Panc1 (cell line): ENCODE measurements around the gene NXPH4. TPM values are rescaled to one million over a fixed set of nuclear protein-coding genes. Genes with fewer than 3 reads are reported as not detected.

Experiments used
- ATAC-seq: fragments of 200-7000 bp; cut with Tn5 transposase; 2 replicates; pipeline ENCODE4 v1.9.1; 2020; ENCODE audit warnings: mild to moderate bottlenecking, moderate library complexity
- BruUV-seq: library from RNA; stranded (reverse); fragments of 400-500 nt; replicated peaks from 2 replicates; lab custom pipeline; 2021; lab: Mats Ljungman, UMichigan
- CTCF ChIA-PET: fragments of 300-600 bp; sonication (Branson Sonifier 250); formaldehyde crosslinking; loops from one replicate; lab custom pipeline; 2022; ENCODE audit warnings: antibody characterized with exemption; lab: Charles Lee
- POLR2A ChIA-PET: fragments of 300-600 bp; sonication (Branson Sonifier 250); formaldehyde crosslinking; loops from one replicate; lab custom pipeline; 2022; ENCODE audit warnings: antibody characterized with exemption; lab: Charles Lee
- DNase-seq: peaks from one replicate; pipeline ENCODE4 v3.0.0-alpha.2; 2010; ENCODE audit warnings: low read depth, low spot score
- H3K27ac ChIP-seq: 2 replicates; pipeline ENCODE4 v1.5.1; 2011; ENCODE audit warnings: mild to moderate bottlenecking, low read length, inconsistent platforms
- H3K27me3 ChIP-seq: fragments of 200-500 bp; sonication (Bioruptor generic); 2 replicates; pipeline ENCODE4 v1.6.0; 2014; ENCODE audit warnings: low read length, inconsistent platforms; ENCODE audit not compliant: control insufficient read depth, insufficient read depth
- H3K36me3 ChIP-seq: fragments of 200-500 bp; sonication (Bioruptor generic); 2 replicates; pipeline ENCODE4 v1.5.1; 2014; ENCODE audit warnings: inconsistent platforms, mild to moderate bottlenecking, low read length, moderate library complexity; ENCODE audit not compliant: control insufficient read depth, insufficient read depth
- H3K4me1 ChIP-seq: 2 replicates; pipeline ENCODE4 v1.5.1; 2011; ENCODE audit warnings: inconsistent platforms, mild to moderate bottlenecking, low read length, moderate library complexity; ENCODE audit not compliant: control insufficient read depth, insufficient read depth
- H3K4me3 ChIP-seq, 2 experiments: 2 replicates each; pipeline ENCODE4 v1.5.1; 2011 to 2012; ENCODE audit warnings: low read depth in 2 of 2, low read length in 2 of 2, mild to moderate bottlenecking in 2 of 2, inconsistent platforms in 1 of 2, moderate library complexity in 1 of 2
- H3K9me3 ChIP-seq: fragments of 200-500 bp; sonication (Bioruptor generic); 2 replicates; pipeline ENCODE4 v1.5.1; 2014; ENCODE audit warnings: low read depth, mild to moderate bottlenecking, inconsistent platforms, low read length, moderate library complexity; ENCODE audit not compliant: control insufficient read depth, insufficient read depth
- CTCF ChIP-seq: fragments of 450-650 bp; IDR thresholded peaks from 2 replicates; pipeline ENCODE4 v1.5.1; 2017; ENCODE audit warnings: mild to moderate bottlenecking
- POLR2AphosphoS5 ChIP-seq: IDR thresholded peaks from 2 replicates; pipeline ENCODE4 v1.6.1; 2012; ENCODE audit warnings: mild to moderate bottlenecking, low read depth, low read length, moderate library complexity
- REST ChIP-seq, 2 experiments: IDR thresholded peaks; 2 replicates each; pipeline ENCODE4 v1.6.1; 2011 to 2012; ENCODE audit warnings: low read depth in 2 of 2, control low read depth in 1 of 2, low read length in 1 of 2, mild to moderate bottlenecking in 1 of 2, moderate library complexity in 1 of 2; ENCODE audit not compliant: insufficient read depth in 1 of 2
- SIN3A ChIP-seq: IDR thresholded peaks from 2 replicates; pipeline ENCODE4 v1.6.1; 2012; ENCODE audit warnings: low read depth, mild to moderate bottlenecking, low read length, moderate library complexity, borderline replicate concordance; ENCODE audit not compliant: insufficient read depth
- TCF7L2 ChIP-seq: IDR thresholded peaks from 2 replicates; pipeline ENCODE4 v1.6.1; 2011; ENCODE audit warnings: mild to moderate bottlenecking, low read depth, low read length, inconsistent platforms
- in situ Hi-C: cut with HindIII; loops from 2 replicates; pipeline ENCODE4 v1.10.0; 2016; ENCODE audit warnings: low sequenced_read_pairs, low pct_unique_long_range_greater_than_20kb
- intact Hi-C: fragments of 100-400 bp; cut with micrococcal nuclease; formaldehyde crosslinking; loops from one replicate; pipeline ENCODE4 v1.10.0; 2022; ENCODE audit not compliant: unreplicated experiment
- total RNA-seq: library from RNA; stranded (reverse); gene quantifications from one replicate; pipeline ENCODE4 v1.2.1, GENCODE V29; 2021; ENCODE audit not compliant: unreplicated experiment

Gene NXPH4
- total RNA-seq, 1 experiment from 2014 or later, result 2.1 TPM

- intact Hi-C loops (no loop called here), in situ Hi-C loops (no loop called here)
- ChIA-PET CTCF (no interaction called here), POLR2A (no interaction called here)
- no peaks in the 10 kb centered on the region for H3K4me1 ChIP-seq
- TF ChIP-seq REST (IDR thresholded peaks at IDR 0.05; ENCODE audit: insufficient read depth in 1 of 2, low read depth in 2 of 2, low read length in 1 of 2) (no peak), POLR2AphosphoS5 (no peak), CTCF (no peak), TCF7L2 (no peak), SIN3A (no peak)
- no peak overlapping the region for H3K4me3 ChIP-seq
- DNase-seq (no peak), ATAC-seq (no peak)
- no peak overlapping the region for H3K27ac ChIP-seq
- no peaks in the 10 kb centered on the region for H3K9me3 ChIP-seq
- BruUV-seq, result no TSS peak
- H3K27me3 ChIP-seq, result no peaks in the 10 kb centered on the region
- no peaks in the 10 kb centered on the region for H3K36me3 ChIP-seq
Measured at GRCh38 chr12:57203201-57203600, 13.4 kb upstream of the NXPH4 start.

GRCh38 chr12:57203791-57204190, 12.8 kb upstream of the NXPH4 start:
- Histone ChIP-seq H3K27ac (no peak overlapping the region), H3K36me3 (no peaks in the 10 kb centered on the region), H3K4me3 (no peak overlapping the region), H3K9me3 (no peaks in the 10 kb centered on the region), H3K4me1 (no peaks in the 10 kb centered on the region), H3K27me3 (no peaks in the 10 kb centered on the region)
- no TSS peak for BruUV-seq
- in situ Hi-C loops (no loop called here), intact Hi-C loops (no loop called here)
- TF ChIP-seq TCF7L2, result no peak
- TF ChIP-seq CTCF, result no peak
- TF ChIP-seq POLR2AphosphoS5, result no peak
- no peak for TF ChIP-seq REST (IDR thresholded peaks at IDR 0.05; ENCODE audit: insufficient read depth in 1 of 2, low read depth in 2 of 2, low read length in 1 of 2)
- CTCF ChIA-PET, result no interaction called here
- ATAC-seq (no peak), DNase-seq (no peak)
- POLR2A ChIA-PET, result no interaction called here
